Sigmoid colon (tissue), 7 donors: ENCODE results near the gene RAP2A. TPM values are rescaled to one million over a fixed set of nuclear protein-coding genes. Genes with fewer than 3 reads are reported as not detected.
A peak's percentile ranks its signal among the peaks of the same experiment; 100 is the strongest.

Experiments
- DNase-seq: peaks from one replicate; pipeline ENCODE4 v3.0.0-alpha.2; 2019
- H3K27ac ChIP-seq, 4 donors: fragments of 200-600 bp; sonication (generic); one replicate each; pipeline ENCODE4 v1.5.1; 2016 to 2019; ENCODE audit warnings: mild to moderate bottlenecking in 1 of 4
- H3K27me3 ChIP-seq, 3 donors: fragments of 200-600 bp; sonication (generic); one replicate each; pipeline ENCODE4 v1.5.1; 2019; ENCODE audit warnings: mild to moderate bottlenecking in 1 of 3
- H3K36me3 ChIP-seq, 4 donors: fragments of 200-600 bp; sonication (generic); one replicate each; pipeline ENCODE4 v1.5.1; 2016 to 2019
- H3K4me1 ChIP-seq, 4 donors: fragments of 200-600 bp; sonication (generic); one replicate each; pipeline ENCODE4 v1.5.1; 2017 to 2019
- H3K4me3 ChIP-seq, 4 donors: fragments of 200-600 bp; sonication (generic); one replicate each; pipeline ENCODE4 v1.5.1; 2017 to 2019; ENCODE audit warnings: mild to moderate bottlenecking in 2 of 4, moderate library complexity in 1 of 4
- H3K9me3 ChIP-seq, 4 donors: fragments of 200-600 bp in 3 of 4; sonication (generic) in 3 of 4; one replicate each; pipeline versions ENCODE4 v1.5.1 to v1.6.1; 2013 to 2019
- EP300 ChIP-seq, 4 donors: sonication (generic); formaldehyde crosslinking; IDR thresholded peaks; one replicate each; pipeline ENCODE4 v1.6.1; 2017; ENCODE audit warnings: antibody characterized with exemption in 4 of 4
- POLR2A ChIP-seq, 2 donors: fragments of 450-650 bp; IDR thresholded peaks; one replicate each; pipeline ENCODE4 v1.6.1; 2016; ENCODE audit warnings: antibody characterized with exemption in 2 of 2, mild to moderate bottlenecking in 2 of 2, moderate library complexity in 2 of 2
- POLR2AphosphoS5 ChIP-seq, 4 donors: sonication (generic); formaldehyde crosslinking; IDR thresholded peaks; one replicate each; pipeline ENCODE4 v1.6.1; 2017; ENCODE audit warnings: antibody characterized with exemption in 4 of 4
- WGBS, 2 donors: extraction: QIAGEN DNeasy Blood & Tissue Kit; methylation state at CpG; one replicate each; pipeline ENCODE4 v1.1.7; 2013; 5-methylcytosine and 5-hydroxymethylcytosine counted together
- intact Hi-C: fragments of 100-400 bp; cut with DNase I; formaldehyde crosslinking; loops from one replicate; pipeline ENCODE4 v1.15.1; 2023
- polyA plus RNA-seq, 3 donors: library from polyadenylated mRNA; stranded (reverse); fragments of 200-250 nt; gene quantifications; one replicate each; pipeline ENCODE4 v1.2.3, GENCODE V29; 2013
- total RNA-seq, 4 donors: library from RNA; depleted of rRNA; stranded (reverse); fragments of >200 nt; gene quantifications; one replicate each; pipeline ENCODE4 v1.1.0, GENCODE V29; 2016
- TF ChIP-seq, protein P1 (sequence below), 4 experiments: fragments of 450-650 bp in 3 of 4; fragments of 200-600 bp in 1 of 4; IDR thresholded peaks; one replicate each; pipeline ENCODE4 v1.5.1; 2016 to 2019; ENCODE audit warnings: antibody characterized with exemption in 4 of 4, mild to moderate bottlenecking in 3 of 4, moderate library complexity in 2 of 4
- donor health status: healthy with polysubstance abuse.
- donor health status: Bipolar disorder and iron deficiency.
- donor health status: healthy.

Gene RAP2A
- total and polyA plus RNA-seq, 7 donors: 8.0 to 27.7 (median 17.9) TPM

- 92% methylated on average over 1 of the region's 1 CpG for WGBS, 2 donors
- intact Hi-C loops: no loop called here
Observed at GRCh38 chr13:97392020-97392419, 41.9 kb upstream of the RAP2A start.

DNA sequence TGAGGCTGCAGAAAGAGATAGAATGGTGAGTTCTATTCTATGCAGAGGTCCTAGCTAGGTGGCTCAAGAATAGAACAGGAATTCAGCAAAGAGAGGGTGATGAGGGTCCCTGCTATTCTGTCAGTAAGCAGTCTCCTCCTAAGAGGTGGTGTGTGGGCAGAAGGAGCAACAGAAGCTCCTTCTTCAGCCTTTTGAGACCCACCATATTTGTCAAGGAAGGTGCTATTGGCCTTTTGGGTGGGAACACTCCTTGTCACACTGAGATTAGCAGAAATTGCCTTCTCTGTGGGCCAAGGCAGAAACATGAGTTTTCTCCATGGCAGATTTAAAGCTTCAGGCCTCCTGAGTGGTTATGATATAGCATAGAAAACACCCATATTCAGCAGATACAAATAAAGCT, 39.4 kb upstream of the RAP2A start:
- Histone ChIP-seq H3K4me1 (peaks cover 0 to 18% (median 7%) of the 10 kb centered on the region in 4 donors), H3K4me3 (no peak overlapping the region), H3K9me3 (no peaks in the 10 kb centered on the region), H3K27ac (no peak overlapping the region), H3K36me3 (peaks cover 0 to 24% (median 0%) of the 10 kb centered on the region in 4 donors), H3K27me3 (no peaks in the 10 kb centered on the region)
- no peak for DNase-seq
- intact Hi-C loops: no loop called here
- TF ChIP-seq, protein P1, sequence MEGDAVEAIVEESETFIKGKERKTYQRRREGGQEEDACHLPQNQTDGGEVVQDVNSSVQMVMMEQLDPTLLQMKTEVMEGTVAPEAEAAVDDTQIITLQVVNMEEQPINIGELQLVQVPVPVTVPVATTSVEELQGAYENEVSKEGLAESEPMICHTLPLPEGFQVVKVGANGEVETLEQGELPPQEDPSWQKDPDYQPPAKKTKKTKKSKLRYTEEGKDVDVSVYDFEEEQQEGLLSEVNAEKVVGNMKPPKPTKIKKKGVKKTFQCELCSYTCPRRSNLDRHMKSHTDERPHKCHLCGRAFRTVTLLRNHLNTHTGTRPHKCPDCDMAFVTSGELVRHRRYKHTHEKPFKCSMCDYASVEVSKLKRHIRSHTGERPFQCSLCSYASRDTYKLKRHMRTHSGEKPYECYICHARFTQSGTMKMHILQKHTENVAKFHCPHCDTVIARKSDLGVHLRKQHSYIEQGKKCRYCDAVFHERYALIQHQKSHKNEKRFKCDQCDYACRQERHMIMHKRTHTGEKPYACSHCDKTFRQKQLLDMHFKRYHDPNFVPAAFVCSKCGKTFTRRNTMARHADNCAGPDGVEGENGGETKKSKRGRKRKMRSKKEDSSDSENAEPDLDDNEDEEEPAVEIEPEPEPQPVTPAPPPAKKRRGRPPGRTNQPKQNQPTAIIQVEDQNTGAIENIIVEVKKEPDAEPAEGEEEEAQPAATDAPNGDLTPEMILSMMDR (IDR thresholded peaks at IDR 0.05): no peak
- TF ChIP-seq POLR2A (IDR thresholded peaks at IDR 0.05) (no peak), POLR2AphosphoS5 (IDR thresholded peaks at IDR 0.05) (peak in 1 of 4 donors; percentile 16), EP300 (IDR thresholded peaks at IDR 0.05) (no peak)

More at GRCh38 chr13:97392020-97392419, 41.9 kb upstream of the RAP2A start:
- no peaks in the 10 kb centered on the region for H3K27me3 ChIP-seq
- no peaks in the 10 kb centered on the region for H3K9me3 ChIP-seq
- no peak overlapping the region for H3K4me3 ChIP-seq
- no peak overlapping the region for H3K27ac ChIP-seq
- H3K36me3 ChIP-seq: peaks cover 0 to 30% (median 0%) of the 10 kb centered on the region in 4 donors
- DNase-seq: no peak
- peaks cover 0 to 30% (median 12%) of the 10 kb centered on the region in 4 donors for H3K4me1 ChIP-seq
- no peak for TF ChIP-seq EP300 (IDR thresholded peaks at IDR 0.05)
- TF ChIP-seq POLR2A (IDR thresholded peaks at IDR 0.05): no peak
- TF ChIP-seq, protein P1 (IDR thresholded peaks at IDR 0.05): no peak
- no peak for TF ChIP-seq POLR2AphosphoS5 (IDR thresholded peaks at IDR 0.05)

GRCh38 chr13:97395447-97396136, 38.4 kb upstream of the RAP2A start:
- Histone ChIP-seq H3K27me3 (no peaks in the 10 kb centered on the region), H3K36me3 (peaks cover 0 to 24% (median 0%) of the 10 kb centered on the region in 4 donors), H3K27ac (peak overlapping the region in 1 of 4 donors; percentile 33), H3K4me1 (peaks cover 0 to 18% (median 7%) of the 10 kb centered on the region in 4 donors), H3K9me3 (no peaks in the 10 kb centered on the region), H3K4me3 (no peak overlapping the region)
- DNase-seq: no peak
- intact Hi-C loops: no loop called here
- TF ChIP-seq POLR2AphosphoS5 (IDR thresholded peaks at IDR 0.05): peak in 1 of 4 donors; percentile 9
- TF ChIP-seq, protein P1 (IDR thresholded peaks at IDR 0.05): no peak
- 93 to 95% methylated on average over 4 of the region's 4 CpGs for WGBS, 2 donors

- DNase-seq: no peak
- Histone ChIP-seq H3K9me3 (no peaks in the 10 kb centered on the region), H3K27me3 (no peaks in the 10 kb centered on the region), H3K36me3 (peaks cover 0 to 12% (median 0%) of the 10 kb centered on the region in 4 donors), H3K27ac (peak overlapping the region in 2 of 4 donors; percentile 2 to 23), H3K4me3 (no peak overlapping the region), H3K4me1 (peaks cover 0 to 18% (median 7%) of the 10 kb centered on the region in 4 donors)
- peak in 2 of 4 donors; percentile 10 to 24 for TF ChIP-seq POLR2AphosphoS5 (IDR thresholded peaks at IDR 0.05)
- no peak for TF ChIP-seq EP300 (IDR thresholded peaks at IDR 0.05)
- no peak for TF ChIP-seq POLR2A (IDR thresholded peaks at IDR 0.05)
- intact Hi-C loops: no loop called here
- 81% methylated on average over 10 of the region's 10 CpGs for WGBS, 2 donors
Observed at GRCh38 chr13:97397267-97397666, 36.7 kb upstream of the RAP2A start.

- peaks cover 0 to 18% (median 10%) of the 10 kb centered on the region in 4 donors for H3K4me1 ChIP-seq
- no peaks in the 10 kb centered on the region for H3K27me3 ChIP-seq
- TF ChIP-seq POLR2AphosphoS5 (IDR thresholded peaks at IDR 0.05) (no peak), POLR2A (IDR thresholded peaks at IDR 0.05) (no peak), EP300 (IDR thresholded peaks at IDR 0.05) (no peak)
- TF ChIP-seq, protein P1 (IDR thresholded peaks at IDR 0.05): no peak
- no peak overlapping the region for H3K27ac ChIP-seq
- no peaks in the 10 kb centered on the region for H3K36me3 ChIP-seq
- no peaks in the 10 kb centered on the region for H3K9me3 ChIP-seq
- intact Hi-C loops: no loop called here
- DNase-seq: no peak
- 63 to 77% methylated on average over 3 of the region's 3 CpGs for WGBS, 2 donors
- no peak overlapping the region for H3K4me3 ChIP-seq
Observed at GRCh38 chr13:97401421-97401820, 32.5 kb upstream of the RAP2A start.
